ENCODE data around the gene NMS.
"Not testable (repeated sequence)": the region's sequence is repeated elsewhere in the genome, so short reads cannot be mapped to it uniquely, and the experiment has no call there.

The NMS gene

GRCh38 chr2:100451734-100452133 lies 18.5 kb upstream of the NMS start:
- H3K4me3 ChIP-seq (ENCODE audit: low read depth, low read length) = no peak overlapping the region
- TF ChIP-seq, protein P1, sequence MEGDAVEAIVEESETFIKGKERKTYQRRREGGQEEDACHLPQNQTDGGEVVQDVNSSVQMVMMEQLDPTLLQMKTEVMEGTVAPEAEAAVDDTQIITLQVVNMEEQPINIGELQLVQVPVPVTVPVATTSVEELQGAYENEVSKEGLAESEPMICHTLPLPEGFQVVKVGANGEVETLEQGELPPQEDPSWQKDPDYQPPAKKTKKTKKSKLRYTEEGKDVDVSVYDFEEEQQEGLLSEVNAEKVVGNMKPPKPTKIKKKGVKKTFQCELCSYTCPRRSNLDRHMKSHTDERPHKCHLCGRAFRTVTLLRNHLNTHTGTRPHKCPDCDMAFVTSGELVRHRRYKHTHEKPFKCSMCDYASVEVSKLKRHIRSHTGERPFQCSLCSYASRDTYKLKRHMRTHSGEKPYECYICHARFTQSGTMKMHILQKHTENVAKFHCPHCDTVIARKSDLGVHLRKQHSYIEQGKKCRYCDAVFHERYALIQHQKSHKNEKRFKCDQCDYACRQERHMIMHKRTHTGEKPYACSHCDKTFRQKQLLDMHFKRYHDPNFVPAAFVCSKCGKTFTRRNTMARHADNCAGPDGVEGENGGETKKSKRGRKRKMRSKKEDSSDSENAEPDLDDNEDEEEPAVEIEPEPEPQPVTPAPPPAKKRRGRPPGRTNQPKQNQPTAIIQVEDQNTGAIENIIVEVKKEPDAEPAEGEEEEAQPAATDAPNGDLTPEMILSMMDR (IDR thresholded peaks at IDR 0.05; ENCODE audit: low read depth, low read length) = no peak
- no peak for DNase-seq (ENCODE audit: low read depth, low spot score)
- in situ Hi-C loops (cut with HindIII; ENCODE audit: low sequenced_read_pairs) = no loop called here

DNA sequence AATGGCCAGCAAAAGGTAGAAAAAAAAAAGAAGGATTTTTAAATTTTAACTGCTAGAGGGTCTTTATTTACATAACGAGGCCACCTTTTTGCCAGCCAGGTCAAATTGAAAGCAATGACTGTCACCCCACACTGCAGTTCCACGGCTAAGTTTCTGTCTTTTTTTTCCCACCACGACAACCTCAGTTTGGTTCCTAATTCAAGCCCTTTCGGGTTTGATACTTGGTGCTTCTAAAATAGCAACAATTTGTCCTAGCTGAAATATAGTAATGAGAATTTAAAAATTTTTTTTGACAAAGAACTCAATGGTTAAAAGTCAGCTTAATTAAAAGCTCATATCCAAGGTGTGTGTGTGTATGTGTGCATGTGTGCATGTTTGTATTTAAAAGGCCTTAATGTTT lies 16.4 kb upstream of the NMS start:
- TF ChIP-seq, protein P1 (IDR thresholded peaks at IDR 0.05; ENCODE audit: low read depth, low read length) = no peak
- no peak for DNase-seq (ENCODE audit: low read depth, low spot score)
- no peak overlapping the region for H3K4me3 ChIP-seq (ENCODE audit: low read depth, low read length)
- in situ Hi-C loops (cut with HindIII; ENCODE audit: low sequenced_read_pairs) = no loop called here

- H3K4me3 ChIP-seq (ENCODE audit: low read depth, low read length); in situ Hi-C loops (cut with HindIII; ENCODE audit: low sequenced_read_pairs): not testable (repeated sequence)
- peak; percentile 17 for DNase-seq (ENCODE audit: low read depth, low spot score)
These were observed 13.9 kb upstream of the NMS start for GRCh38 chr2:100456357-100456756.

GRCh38 chr2:100460904-100461530 lies 9.3 kb upstream of the NMS start:
- in situ Hi-C loops (cut with HindIII; ENCODE audit: low sequenced_read_pairs) = no loop called here
- TF ChIP-seq, protein P1 (IDR thresholded peaks at IDR 0.05; ENCODE audit: low read depth, low read length) = no peak
- no peak overlapping the region for H3K4me3 ChIP-seq (ENCODE audit: low read depth, low read length)
- DNase-seq (ENCODE audit: low read depth, low spot score) = no peak

DNA sequence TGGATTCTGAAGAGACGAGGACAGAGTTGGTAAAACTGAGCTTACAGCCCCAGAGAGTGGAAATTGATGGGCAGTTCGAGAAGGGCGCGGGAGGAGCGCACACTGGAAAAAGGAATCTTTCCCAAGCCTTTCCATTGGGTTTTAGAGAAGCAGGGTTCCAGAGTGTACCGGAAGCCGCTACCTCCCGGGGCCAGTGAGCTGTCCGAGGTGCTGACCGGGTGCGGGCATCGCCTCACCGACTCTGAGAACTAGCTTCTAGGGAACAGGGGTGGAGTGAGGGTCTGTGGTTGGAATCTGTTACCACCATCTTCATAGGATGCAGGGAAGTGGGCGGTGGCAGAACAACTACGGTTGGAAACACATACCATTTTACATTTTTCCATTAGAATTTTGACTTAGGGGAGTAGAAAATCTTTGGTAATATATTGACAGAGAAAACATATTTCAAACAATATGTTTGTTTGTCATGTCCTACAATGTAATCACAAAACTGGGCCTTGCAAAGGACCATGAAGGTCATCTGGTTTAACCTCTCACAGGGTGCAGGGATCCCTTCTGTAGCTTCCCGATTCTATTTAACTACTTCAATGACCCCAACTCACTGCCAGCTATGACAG lies 724 bp downstream of the NMS start:
- in situ Hi-C loops (cut with HindIII; ENCODE audit: low sequenced_read_pairs) = no loop called here
- TF ChIP-seq, protein P1 (IDR thresholded peaks at IDR 0.05; ENCODE audit: low read depth, low read length) = no peak
- H3K4me3 ChIP-seq (ENCODE audit: low read depth, low read length) = no peak overlapping the region
- peak; percentile 5 for DNase-seq (ENCODE audit: low read depth, low spot score)

DNA sequence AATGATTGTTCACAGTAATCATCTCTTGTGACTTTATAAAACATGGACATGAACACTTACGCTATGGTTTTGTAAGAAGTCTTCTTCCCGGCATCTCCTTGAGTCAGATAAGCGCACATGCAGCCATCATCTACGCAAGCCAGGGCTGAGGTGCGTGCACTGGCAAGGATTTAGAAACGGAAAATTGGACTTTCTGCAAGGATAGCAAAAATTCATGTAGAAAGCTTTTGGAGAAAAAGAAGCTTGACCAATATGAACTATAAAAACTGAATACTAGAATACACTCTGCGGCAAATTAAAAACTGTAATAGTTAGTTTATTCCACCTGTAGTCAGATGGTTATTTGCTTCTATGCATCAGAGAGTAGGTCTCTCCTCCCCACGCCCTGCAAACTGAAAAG lies 6.3 kb downstream of the NMS start:
- in situ Hi-C loops (cut with HindIII; ENCODE audit: low sequenced_read_pairs) = no loop called here
- TF ChIP-seq, protein P1 (IDR thresholded peaks at IDR 0.05; ENCODE audit: low read depth, low read length) = no peak

GRCh38 chr2:100482741-100483140 lies 12.5 kb downstream of the NMS start:
- TF ChIP-seq, protein P1 (IDR thresholded peaks at IDR 0.05; ENCODE audit: low read depth, low read length) = no peak
- H3K4me3 ChIP-seq (ENCODE audit: low read depth, low read length) = no peak overlapping the region
- DNase-seq (ENCODE audit: low read depth, low spot score) = no peak
- in situ Hi-C loops (cut with HindIII; ENCODE audit: low sequenced_read_pairs) = no loop called here

More for the DNA sequence above, 6.3 kb downstream of the NMS start:
- H3K4me3 ChIP-seq (ENCODE audit: low read depth, low read length) = no peak overlapping the region
- DNase-seq (ENCODE audit: low read depth, low spot score) = no peak

Data from astrocyte of the spinal cord (primary cell).